ENCODE measurements around the gene SLC26A11.
"Not testable (repeated sequence)": the region's sequence is repeated elsewhere in the genome, so short reads cannot be mapped to it uniquely, and the experiment has no call there.

Gene SLC26A11

GRCh38 chr17:80246266-80246681, 26.0 kb downstream of the SLC26A11 start:
- DNase-seq: no peak

DNA sequence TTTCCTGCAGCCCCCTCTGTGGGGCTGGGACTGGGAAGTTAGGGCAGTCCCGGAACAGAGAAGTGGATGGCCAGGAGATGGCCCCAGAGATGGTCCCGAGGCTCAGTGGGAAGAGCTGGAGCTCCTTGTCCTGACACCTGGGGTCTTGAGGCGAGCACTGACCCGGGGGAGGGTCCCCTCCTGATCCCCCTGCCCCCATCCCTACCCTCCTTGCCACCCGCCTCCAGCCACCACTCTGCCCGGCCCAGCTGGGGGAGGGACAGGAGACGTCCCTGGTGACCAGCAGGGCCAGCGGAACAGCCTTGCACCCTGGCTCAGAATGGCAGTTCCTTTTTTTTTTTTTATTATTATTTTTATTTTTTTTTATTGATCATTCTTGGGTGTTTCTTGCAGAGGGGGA, 26.5 kb downstream of the SLC26A11 start:
- DNase-seq: no peak

- no peak for DNase-seq
These were observed 27.3 kb downstream of the SLC26A11 start for GRCh38 chr17:80247561-80247960.

- DNase-seq: no peak
These were observed 28.0 kb downstream of the SLC26A11 start for GRCh38 chr17:80248001-80248893.

DNA sequence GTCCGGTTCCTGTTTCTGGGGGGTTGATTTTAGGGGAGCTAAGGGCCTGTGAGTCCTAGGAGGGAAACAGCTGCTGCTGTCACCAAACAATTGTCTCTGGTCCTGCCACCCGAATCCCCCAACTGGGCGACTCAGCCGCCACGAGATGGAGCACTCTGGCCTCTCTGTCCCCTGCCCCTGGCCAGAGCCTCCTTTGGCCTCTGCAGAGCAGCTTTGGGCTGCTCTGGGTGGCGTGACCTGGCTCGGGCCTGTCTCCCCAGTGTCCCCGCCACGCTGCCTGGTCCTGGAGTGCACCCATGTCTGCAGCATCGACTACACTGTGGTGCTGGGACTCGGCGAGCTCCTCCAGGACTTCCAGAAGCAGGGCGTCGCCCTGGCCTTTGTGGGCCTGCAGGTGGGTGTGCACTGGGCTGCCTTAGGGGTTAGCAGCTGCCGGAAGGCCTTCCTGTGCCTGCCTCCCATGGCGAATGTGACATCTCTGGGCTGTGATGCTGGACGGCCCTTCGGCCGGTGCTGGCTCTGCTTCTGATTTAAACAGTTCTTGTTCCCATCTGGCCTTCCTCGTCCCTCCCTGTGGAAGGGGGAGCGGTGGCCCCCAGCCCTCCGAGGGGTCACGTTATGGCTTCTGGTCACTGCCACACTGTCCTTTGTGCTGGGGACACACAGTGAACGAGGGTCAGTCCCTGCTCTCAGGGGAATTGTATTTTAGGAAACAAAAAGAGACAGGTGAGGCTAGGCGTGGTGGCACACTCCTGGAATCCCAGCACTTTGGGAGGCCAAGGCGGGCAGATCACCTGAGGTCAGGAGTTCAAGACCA, 28.9 kb downstream of the SLC26A11 start:
- DNase-seq: no peak

DNA sequence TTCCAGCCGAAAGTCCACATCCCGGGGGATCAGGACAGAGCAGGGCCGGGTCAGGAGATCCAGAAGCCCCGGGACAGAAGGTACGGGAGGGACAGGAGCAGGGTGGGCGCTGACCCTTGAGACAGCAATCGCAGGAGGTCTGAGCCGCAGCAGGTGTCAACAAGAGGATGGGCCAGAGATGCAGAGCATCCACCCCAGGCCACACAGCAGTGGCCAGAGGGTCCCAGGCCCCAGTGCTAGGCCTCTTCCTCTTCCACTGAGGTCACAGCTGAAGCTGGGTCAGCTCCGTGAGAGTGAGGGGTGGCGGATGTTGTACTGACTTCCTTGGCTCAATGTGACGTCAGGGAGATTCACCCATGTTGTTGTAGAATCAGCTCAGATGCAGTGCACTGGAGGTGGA, 31.7 kb downstream of the SLC26A11 start:
- DNase-seq: no peak

DNA sequence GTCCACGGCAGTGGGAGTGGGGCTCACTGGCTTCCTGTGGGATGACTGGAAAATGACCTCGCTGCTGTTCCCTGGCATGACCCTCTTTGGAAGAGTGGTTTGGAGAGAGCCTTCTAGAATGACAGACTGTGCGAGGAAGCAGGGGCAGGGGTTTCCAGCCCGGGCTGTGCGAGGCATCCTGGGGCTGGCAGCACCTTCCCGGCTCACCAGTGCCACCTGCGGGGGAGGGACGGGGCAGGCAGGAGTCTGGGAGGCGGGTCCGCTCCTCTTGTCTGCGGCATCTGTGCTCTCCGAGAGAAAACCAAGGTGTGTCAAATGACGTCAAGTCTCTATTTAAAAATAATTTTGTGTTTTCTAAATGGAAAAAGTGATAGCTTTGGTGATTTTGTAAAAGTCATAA, 32.6 kb downstream of the SLC26A11 start:
- no peak for DNase-seq

- no peak for DNase-seq
These were observed 33.6 kb downstream of the SLC26A11 start for GRCh38 chr17:80253631-80254395.

GRCh38 chr17:80254396-80255251, 34.4 kb downstream of the SLC26A11 start:
- DNase-seq: peak; percentile 93

DNA sequence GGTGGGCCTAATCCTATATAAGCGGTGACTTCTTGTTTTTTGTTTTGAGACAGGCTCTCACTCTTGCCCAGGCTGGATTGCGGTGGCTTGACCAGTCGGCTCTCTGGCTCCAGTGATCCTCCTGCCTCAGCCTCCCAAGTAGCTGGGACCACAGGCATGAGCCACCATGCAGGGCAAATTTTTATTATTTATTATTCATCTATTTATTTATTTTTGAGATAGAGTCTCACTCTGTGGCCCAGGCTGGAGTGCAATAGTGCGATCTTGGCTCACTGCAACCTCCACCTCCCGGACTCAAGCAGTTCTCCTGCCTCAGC, 35.8 kb downstream of the SLC26A11 start:
- DNase-seq: no peak

GRCh38 chr17:80257716-80258213, 37.5 kb downstream of the SLC26A11 start:
- DNase-seq: no peak

DNA sequence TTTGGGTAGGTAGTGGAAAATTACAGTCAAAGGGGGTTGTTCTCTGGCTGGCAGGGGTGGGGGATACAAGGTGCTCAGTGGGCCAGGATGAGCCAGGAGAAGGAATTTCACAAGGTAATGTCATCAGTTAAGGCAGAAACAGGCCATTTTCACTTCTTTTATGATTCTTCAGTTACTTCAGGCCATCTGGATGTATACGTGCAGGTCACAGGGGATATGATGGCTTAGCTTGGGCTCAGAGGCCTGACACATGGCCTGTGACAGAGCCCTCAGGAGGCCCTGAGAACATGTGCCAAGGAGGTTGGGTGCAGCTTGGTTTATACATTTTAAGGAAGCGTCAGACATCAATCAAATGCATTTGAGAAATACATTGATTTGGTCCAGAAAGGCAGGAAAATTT, 38.1 kb downstream of the SLC26A11 start:
- not testable (repeated sequence) for DNase-seq

DNA sequence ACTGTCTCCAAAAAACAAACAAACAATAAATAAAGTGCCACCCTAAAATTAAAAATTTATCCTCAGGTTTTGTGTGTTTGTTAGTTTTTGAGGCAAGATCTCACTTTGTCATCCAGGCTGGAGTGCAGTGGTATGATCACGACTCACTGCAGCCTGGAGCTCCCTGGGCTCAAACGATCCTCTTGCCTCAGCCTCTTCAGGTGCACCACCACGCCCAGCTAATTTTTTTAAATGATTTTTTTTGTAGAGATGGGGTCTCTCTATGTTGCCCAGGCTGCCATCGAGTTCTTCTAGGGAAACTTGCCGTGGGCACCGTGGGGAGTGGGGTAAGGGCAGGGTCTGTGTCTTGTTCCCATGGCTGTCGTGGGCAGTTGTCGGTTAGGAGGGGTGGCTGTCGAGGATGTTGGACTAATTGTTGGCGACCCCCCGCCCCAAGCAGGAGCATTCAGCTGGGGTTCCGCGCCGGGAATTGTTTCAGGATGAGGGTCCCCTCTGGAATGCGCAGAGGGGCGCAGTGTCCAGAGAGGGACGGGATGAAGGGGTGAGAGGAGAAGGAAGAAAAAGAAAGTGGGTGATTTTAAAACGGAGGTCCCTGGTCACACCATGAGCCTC, 39.3 kb downstream of the SLC26A11 start:
- DNase-seq: no peak

DNA sequence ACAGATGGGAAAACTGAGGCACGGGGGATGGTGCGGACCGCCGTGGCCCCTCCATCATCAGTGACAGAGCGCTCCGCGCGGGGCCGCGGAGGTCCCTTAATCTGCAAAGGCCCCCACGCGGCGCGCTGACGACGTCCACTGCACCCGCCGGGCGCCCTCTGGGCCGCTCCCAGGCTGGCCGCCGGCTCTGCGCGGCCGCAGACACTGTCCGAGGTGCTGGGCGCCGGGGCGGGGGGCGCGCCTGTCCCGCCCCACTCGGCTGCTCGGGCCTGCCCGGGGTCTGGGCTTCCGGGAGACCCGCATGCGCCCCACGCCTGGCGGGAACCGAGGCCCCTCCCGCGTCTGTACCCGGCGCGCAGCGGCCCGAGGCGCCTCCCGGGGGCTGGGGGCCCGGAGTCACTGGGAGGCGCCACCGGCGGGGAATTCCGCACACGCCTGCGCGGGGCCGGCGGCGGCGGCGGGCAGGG, 39.9 kb downstream of the SLC26A11 start:
- DNase-seq: peak; percentile 10

DNA sequence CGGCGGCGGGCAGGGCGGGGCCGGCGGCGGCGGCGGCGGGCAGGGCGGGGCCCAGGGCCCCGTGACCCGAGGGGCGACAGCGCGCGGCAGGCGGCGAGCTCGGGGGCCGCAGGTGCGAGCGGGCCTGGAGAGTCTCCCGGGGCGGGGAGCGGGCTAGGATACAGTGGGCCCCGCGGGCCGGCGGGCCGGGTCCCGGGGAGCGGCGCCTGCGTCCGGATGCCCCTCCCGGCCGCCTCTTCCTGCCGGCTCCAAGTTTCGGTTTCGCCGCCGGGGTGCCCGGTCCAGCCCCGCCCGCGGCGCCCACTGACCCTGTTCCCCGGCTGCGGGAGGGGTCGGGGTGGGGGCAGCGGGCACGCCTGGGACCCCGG, 40.5 kb downstream of the SLC26A11 start, which contains the start of gene RNF213:
Gene RNF213 (plus strand): TSS at position 62 of the 368 bp plus-strand sequence. CDS start 2,830 bp downstream, outside the sequence.
- DNase-seq: peak; percentile 10

- no peak for DNase-seq
These were observed 41.1 kb downstream of the SLC26A11 start for GRCh38 chr17:80261159-80261894.

- no peak for DNase-seq
These were observed 41.7 kb downstream of the SLC26A11 start for GRCh38 chr17:80261895-80262279.

GRCh38 chr17:80262291-80262690, 42.1 kb downstream of the SLC26A11 start:
- no peak for DNase-seq

- DNase-seq: no peak
These were observed 42.6 kb downstream of the SLC26A11 start for GRCh38 chr17:80262775-80263244.

All from MV-4-11 (cell line).